Measurements from ENCODE around the gene KREMEN1. TPM values are rescaled to one million over a fixed set of nuclear protein-coding genes. Genes with fewer than 3 reads are reported as not detected.
A peak's percentile ranks its signal among the peaks of the same experiment; 100 is the strongest.

Gene KREMEN1
- total and polyA plus RNA-seq, 9 of the 15 experiments (the other 6 are each of a cell fraction or from before 2014, with no cell fraction given): 0.69 to 11.5 (median 4.3) TPM

GRCh38 chr22:29125844-29126243 lies 53.0 kb downstream of the KREMEN1 start:
- intact Hi-C loops (cut with micrococcal nuclease): no loop called here
- no peaks in the 10 kb centered on the region for H3K79me2 ChIP-seq (ENCODE audit: control insufficient read depth, insufficient read depth, low read length)
- no peaks in the 10 kb centered on the region for H3K27me3 ChIP-seq (ENCODE audit: control insufficient read depth in 2 of 2, insufficient read depth in 2 of 2, low read length in 2 of 2)
- no peaks in the 10 kb centered on the region for H4K20me1 ChIP-seq (replicated peaks; ENCODE audit: control insufficient read depth, insufficient read depth, low read length)
- POLR2A ChIA-PET: interaction anchor here (0.8 to 1.5 kb wide), 2 partner anchors 11 to 326 kb away, joined by 3 read pairs; partner anchors contain the start of gene XBP1
- BruUV-seq (replicated peaks): no TSS peak
- TF ChIP-seq SRSF9 (IDR thresholded peaks at IDR 0.05; ENCODE audit: borderline replicate concordance, low read depth, low read length) (no peak), NR4A1 (CRISPR knock-in tag; IDR thresholded peaks at IDR 0.05) (no peak), NR4A1 (tag; IDR thresholded peaks at IDR 0.05) (no peak)
- DNase-seq (ENCODE audit: extremely low read depth in 1 of 4, low spot score in 3 of 4): peak in 1 of 4 experiments; percentile 7
- H3K4me1 ChIP-seq (replicated peaks in 1 of 2; ENCODE audit: control insufficient read depth in 2 of 2, insufficient read depth in 2 of 2, low read length in 2 of 2): peaks cover 4 to 15% of the 10 kb centered on the region in 2 experiments; a peak in 2 of 5 replicates
- CTCF ChIA-PET (ENCODE audit: low intra/inter-chr PET ratio): no interaction called here
- no peak overlapping the region for H2AFZ ChIP-seq (ENCODE audit: low read depth, low read length)
- ATAC-seq: no peak; the same call in 2 of the 3 replicates
- WGBS (ENCODE audit: insufficient coverage, low coverage, missing lambda C conversion rate): 31% methylated on average over 5 of the region's 5 CpGs
- no peaks in the 10 kb centered on the region for H3K9me3 ChIP-seq (replicated peaks; ENCODE audit: control insufficient read depth, insufficient read depth, low read depth, low read length)
- no peak overlapping the region; a peak in 1 of 4 replicates for H3K9ac ChIP-seq (ENCODE audit: insufficient read depth in 1 of 2, low read depth in 2 of 2, low read length in 2 of 2)
- no peaks in the 10 kb centered on the region for H3K9me1 ChIP-seq (ENCODE audit: control insufficient read depth, insufficient read depth, low read length)
- in situ Hi-C loops (cut with MboI): no loop called here
- no peak for FAIRE-seq
- H3K4me2 ChIP-seq (ENCODE audit: insufficient read depth, low read length): no peak overlapping the region
- H3K36me3 ChIP-seq (ENCODE audit: control insufficient read depth, insufficient read depth, low read length): no peaks in the 10 kb centered on the region
- H3K27ac ChIP-seq (ENCODE audit: extremely low read depth, low read depth, low read length): no peak overlapping the region
- no peak overlapping the region for H3K4me3 ChIP-seq

GRCh38 chr22:29126670-29127395 lies 54.0 kb downstream of the KREMEN1 start:
- CTCF ChIA-PET (ENCODE audit: low intra/inter-chr PET ratio): no interaction called here
- no peaks in the 10 kb centered on the region for H4K20me1 ChIP-seq (replicated peaks; ENCODE audit: control insufficient read depth, insufficient read depth, low read length)

More at GRCh38 chr22:29126670-29127395, 54.0 kb downstream of the KREMEN1 start:
- Histone ChIP-seq H3K79me2 (ENCODE audit: control insufficient read depth, insufficient read depth, low read length) (no peaks in the 10 kb centered on the region), H3K36me3 (ENCODE audit: control insufficient read depth, insufficient read depth, low read length) (no peaks in the 10 kb centered on the region), H3K4me3 (no peak overlapping the region), H3K27ac (ENCODE audit: extremely low read depth, low read depth, low read length) (no peak overlapping the region), H3K9me3 (replicated peaks; ENCODE audit: control insufficient read depth, insufficient read depth, low read depth, low read length) (no peaks in the 10 kb centered on the region), H3K9me1 (ENCODE audit: control insufficient read depth, insufficient read depth, low read length) (no peaks in the 10 kb centered on the region), H3K4me2 (ENCODE audit: insufficient read depth, low read length) (no peak overlapping the region), H3K4me1 (replicated peaks in 1 of 2; ENCODE audit: control insufficient read depth in 2 of 2, insufficient read depth in 2 of 2, low read length in 2 of 2) (peaks cover 4 to 15% of the 10 kb centered on the region in 2 experiments; a peak in 2 of 5 replicates), H2AFZ (ENCODE audit: low read depth, low read length) (no peak overlapping the region), H3K27me3 (ENCODE audit: control insufficient read depth in 2 of 2, insufficient read depth in 2 of 2, low read length in 2 of 2) (no peaks in the 10 kb centered on the region), H3K9ac (ENCODE audit: insufficient read depth in 1 of 2, low read depth in 2 of 2, low read length in 2 of 2) (no peak overlapping the region)
- BruUV-seq (replicated peaks): no TSS peak
- no peak for ATAC-seq
- no peak for DNase-seq (ENCODE audit: extremely low read depth in 1 of 4, low spot score in 3 of 4)
- 11% methylated on average over 2 of the region's 2 CpGs for WGBS (ENCODE audit: insufficient coverage, low coverage, missing lambda C conversion rate)
- FAIRE-seq: no peak
- POLR2A ChIA-PET: interaction anchor here (0.6 to 1.5 kb wide), 2 partner anchors 12 to 13 kb away, joined by 3 read pairs; no protein-coding TSS in a partner anchor
- intact Hi-C loops (cut with micrococcal nuclease) (no loop called here), in situ Hi-C loops (cut with MboI) (no loop called here)
- TF ChIP-seq ZNF696 (CRISPR knock-in tag; conservative IDR thresholded peaks at IDR 0.05): no peak
- no peak for TF ChIP-seq HDAC8 (tag; IDR thresholded peaks at IDR 0.05)
- TF ChIP-seq KLF13 (tag; IDR thresholded peaks at IDR 0.05; ENCODE audit: borderline replicate concordance, low read depth): no peak
- TF ChIP-seq ZNF316 (IDR thresholded peaks at IDR 0.05): peak; percentile 13; the same call in 1 of the 2 replicates
- no peak for TF ChIP-seq ZFP36 (IDR thresholded peaks at IDR 0.05; ENCODE audit: low read depth, low read length, partially characterized antibody)
- no peak for TF ChIP-seq ZNF165 (CRISPR knock-in tag; IDR thresholded peaks at IDR 0.05; ENCODE audit: borderline replicate concordance)
- no peak for TF ChIP-seq ZNF280B (CRISPR knock-in tag; IDR thresholded peaks at IDR 0.05)
- TF ChIP-seq HOMEZ (CRISPR knock-in tag; IDR thresholded peaks at IDR 0.05): no peak
- TF ChIP-seq C11orf30 (IDR thresholded peaks at IDR 0.05; ENCODE audit: low read depth): peak; percentile 25; the same call in 1 of the 2 replicates
